Inflammatory macrophage treated with lipopolysaccharide for 4 hours (primary cell): ENCODE measurements around the gene SERINC5.

Experiments used
- DNase-seq: peaks from one replicate; pipeline ENCODE4 v3.0.0-alpha.2; 2020

The SERINC5 gene

DNA sequence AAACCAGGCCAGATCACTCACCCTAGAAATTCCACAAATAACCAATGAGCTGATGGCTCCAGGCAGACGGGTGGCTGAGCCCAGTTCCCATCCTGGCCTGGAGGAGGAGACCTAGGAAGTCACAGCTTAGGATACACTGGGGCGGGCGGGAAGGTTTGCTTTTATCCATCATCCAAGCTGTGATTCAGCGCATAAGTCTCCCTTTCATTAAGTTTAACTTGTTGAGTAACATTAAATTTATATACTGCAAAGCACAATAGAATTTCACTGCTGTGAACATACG lies 165.0 kb downstream of the SERINC5 start:
- DNase-seq: no peak

DNA sequence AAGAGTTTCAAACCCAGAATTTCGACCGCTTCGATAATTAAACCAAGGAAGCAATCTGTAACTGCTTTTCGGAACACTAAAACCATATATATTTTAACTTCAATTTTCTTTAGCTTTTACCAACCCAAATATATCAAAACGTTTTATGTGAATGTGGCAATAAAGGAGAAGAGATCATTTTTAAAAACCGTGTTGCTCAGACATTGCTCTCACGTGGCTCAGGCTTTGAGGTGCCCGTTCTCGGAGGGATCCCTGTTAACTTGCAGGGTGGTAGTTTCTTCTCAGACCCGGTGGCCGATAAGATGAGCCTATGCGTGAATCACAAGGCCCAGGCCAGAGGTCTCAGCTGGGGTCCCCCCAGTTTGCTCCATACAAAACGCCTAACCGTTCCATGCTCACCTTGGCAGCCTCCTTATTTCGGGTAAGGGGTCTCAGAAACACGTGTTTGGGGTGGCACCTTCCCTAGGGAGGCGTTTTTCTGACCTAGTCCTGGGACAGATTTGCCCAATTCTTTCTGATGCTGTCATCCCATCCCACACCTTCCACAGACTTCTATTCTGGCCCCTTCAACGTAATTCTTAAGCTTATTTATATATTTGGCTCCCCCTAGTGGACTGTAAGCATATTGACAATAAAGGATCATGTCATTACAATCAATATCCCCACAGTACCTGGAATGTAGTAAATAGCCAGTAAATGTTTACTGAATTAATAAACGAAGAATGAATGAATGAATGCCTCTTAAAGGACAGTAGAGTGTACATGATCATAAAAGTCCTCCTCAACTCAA lies 172.6 kb downstream of the SERINC5 start:
- peak; percentile 82 for DNase-seq

DNA sequence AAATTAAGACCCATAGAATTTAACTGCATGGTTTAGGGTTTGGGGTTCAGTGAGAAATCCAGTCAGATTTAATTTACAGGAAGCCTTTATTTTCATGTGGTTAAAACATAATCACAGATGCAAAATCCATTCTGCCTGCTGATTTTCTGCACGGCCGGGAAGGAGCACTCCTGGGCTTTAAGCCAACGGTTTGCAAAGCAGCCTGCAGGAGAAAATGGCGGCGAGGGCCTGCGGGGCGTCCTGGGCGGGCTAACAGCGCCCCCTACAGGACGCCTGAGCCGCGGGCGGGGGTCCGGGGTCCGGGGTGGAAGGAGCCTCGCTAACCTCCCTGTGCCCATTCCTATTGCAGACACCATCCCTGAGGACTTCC lies 173.1 kb downstream of the SERINC5 start:
- peak; percentile 51 for DNase-seq

DNA sequence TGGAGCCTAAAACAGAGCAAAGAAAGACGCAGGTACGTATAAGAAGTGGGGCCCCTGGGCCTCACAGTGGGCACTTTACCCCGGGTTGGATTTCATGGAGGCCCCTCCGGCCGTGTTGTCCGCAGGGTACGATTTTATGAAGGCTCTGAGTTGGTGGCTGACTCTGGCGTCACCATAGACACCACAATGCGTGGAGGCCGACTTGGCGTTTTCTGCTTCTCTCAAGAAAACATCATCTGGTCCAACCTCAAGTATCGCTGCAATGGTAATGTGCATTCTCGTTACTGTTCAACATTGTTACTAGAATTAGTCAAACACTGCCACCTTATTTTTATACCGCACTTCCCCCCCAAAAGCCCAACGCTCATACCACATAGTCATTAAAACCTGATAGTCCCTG lies 173.6 kb downstream of the SERINC5 start:
- no peak for DNase-seq

DNA sequence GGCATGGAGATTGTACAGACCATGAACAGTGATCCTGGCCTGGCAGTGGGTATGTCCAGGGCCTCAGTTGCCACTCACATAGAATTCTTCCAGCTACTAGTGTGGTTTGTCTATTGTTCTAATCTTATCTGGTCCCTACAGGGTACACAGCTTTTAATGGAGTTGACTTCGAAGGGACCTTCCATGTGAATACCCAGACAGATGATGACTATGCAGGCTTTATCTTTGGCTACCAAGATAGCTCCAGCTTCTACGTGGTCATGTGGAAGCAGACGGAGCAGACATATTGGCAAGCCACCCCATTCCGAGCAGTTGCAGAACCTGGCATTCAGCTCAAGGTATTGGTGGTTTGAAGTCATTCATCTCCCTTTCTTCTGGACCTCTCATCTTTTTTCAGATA lies 176.9 kb downstream of the SERINC5 start:
- no peak for DNase-seq

DNA sequence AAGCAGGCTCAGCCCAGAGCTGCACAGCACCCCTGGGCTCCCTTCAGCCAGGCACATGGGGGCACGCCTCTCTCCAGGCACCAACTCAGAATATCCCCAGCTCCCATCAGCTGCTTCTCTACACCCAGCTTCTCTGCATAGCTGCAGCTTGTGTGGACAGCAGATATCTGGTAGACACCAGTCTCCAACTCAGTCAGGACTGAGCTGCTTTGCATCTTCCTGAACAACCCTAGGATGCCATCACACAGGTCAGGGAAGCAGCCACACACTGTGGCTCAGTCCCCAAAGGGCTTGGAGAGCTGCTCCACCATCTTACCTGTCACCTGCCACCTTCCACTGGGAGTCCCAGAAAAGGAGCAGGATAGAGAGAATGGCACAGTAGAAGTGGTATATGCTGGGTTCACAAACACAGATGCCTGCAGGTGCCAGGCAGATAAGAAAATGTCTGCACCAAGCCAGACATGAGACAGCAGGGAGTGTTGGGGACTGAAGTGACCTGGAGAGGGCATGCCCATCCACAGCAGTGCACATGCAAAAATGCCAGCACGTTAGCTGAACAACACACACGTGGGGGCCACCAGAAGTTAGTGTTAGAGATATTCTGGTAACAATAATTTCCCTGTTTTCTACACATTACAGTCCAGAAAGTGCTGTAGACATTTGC lies 178.7 kb downstream of the SERINC5 start:
- no peak for DNase-seq

DNA sequence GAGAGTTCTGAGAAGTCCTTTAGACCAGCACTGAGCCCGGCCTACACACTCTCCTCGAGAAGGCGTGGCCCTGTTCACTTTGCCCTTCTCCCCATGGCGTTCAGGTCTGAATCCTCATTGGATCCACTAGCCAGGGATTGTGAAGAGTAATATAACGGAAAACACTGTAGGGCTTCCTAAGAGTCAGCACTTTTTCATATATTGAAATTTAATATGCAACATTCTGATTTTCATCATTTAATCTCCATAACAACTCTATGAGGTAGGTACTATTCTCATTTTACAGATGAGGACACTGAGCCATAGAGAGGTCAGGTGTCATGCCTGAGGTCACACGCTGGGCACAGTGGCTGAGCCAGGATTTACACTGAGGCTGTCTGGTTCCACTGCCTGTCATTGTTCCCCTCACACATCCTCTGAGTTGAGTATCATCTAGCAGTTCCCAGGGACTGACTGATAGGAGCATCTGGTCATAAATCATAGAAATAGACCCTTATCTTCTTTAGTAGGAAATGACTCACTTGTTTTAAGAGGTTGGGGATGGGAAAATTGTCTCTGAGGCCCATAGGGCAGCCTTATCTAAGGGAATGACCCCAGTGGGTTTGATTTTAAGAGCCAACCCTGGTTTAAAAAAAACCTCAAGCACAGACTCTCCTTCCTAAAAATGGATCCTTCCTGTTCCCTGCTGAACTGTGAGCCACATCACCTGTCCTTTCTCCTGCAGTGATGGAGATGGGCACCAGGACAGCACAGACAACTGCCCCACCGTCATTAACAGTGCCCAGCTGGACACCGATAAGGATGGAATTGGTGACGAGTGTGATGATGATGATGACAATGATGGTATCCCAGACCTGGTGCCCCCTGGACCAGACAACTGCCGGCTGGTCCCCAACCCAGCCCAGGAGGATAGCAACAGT lies 179.5 kb downstream of the SERINC5 start:
- no peak for DNase-seq

DNA sequence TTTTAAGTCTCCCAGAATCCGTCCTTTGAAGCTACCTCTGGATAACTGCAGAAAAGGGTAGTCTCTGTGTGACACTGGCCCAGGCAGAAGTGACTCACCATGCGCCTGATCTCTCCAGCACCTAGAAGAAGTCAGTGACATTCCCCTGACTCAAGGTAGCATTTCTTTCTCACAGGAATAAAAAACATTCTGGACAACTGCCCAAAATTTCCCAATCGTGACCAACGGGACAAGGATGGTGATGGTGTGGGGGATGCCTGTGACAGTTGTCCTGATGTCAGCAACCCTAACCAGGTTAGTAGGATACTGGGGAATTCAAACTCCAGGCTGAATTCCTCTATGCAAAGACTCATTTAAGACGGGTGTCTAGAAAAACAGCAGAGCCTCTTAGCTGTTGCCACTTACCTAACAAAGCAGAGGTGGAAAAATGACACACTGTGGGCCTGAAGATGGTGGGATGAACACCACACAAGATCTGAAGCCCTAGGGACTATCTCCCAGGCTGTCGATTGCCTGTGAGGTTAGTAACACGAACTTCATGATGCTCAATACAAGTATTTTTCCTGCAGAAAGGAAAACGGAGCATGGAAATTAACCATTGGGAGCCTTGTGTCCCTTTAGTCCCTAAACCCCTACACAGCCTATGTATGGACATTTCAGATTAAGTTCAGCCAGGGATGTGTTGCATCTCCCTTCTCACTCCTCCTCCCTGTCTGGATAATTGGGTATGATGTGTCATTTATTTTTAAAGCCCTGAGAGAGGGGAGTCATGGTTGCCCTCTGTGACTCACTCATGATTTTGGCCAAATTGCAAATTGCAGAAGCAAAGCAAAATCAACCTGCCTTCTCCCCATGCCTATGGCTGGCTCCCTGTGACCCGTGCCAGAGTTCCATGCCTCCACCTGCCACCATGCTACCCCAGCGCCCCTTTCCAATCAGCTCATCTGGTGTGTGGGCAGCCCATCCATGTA lies 183.5 kb downstream of the SERINC5 start:
- DNase-seq: no peak

DNA sequence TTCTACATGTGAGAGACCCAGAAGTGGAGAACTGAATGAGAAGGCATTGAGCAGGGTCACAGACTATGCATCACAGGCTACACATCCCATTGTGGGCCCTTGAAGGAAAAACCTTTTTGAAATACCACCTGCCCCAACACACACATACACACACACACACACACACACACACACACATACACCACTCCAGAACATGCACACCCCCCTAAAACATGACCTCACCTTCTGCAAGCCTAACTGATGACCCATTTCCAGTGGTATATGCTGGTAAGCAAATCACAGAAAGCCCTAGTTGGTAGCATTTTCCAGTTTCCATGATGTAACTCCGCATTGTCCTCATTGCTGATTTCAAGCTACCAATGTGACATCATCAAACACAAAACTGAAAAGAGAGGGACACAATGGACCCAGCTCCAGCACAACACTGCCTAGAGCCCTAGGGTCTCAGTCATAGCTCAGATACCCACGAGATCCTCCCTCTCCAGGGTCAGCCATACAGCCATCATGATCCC lies 184.3 kb downstream of the SERINC5 start:
- no peak for DNase-seq

DNA sequence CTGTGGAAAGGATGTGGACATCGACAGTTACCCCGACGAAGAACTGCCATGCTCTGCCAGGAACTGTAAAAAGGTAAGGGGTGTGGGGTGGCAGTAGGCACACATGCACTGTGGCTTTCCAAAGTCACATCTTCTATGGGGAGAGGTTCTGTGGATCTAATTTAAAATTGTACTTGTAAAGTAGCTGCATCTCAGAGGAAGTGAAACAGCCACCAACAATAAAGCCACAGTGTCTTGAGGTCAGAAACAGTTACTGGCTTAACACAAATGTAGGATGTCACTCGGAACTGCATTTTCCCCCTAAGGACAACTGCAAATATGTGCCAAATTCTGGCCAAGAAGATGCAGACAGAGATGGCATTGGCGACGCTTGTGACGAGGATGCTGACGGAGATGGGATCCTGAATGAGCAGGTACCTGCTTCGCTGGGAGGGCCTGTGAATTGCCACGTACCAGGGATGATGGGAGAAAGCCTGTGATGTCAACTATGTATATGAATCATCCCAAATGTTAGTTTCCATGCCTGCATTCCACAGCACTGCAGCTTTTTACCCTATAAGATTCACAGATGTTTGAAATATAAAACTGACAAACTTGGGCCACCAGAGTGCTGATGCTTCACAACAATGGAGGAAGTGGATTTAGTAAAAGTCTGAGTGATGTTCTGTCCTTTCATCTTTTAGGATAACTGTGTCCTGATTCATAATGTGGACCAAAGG lies 185.4 kb downstream of the SERINC5 start:
- peak; percentile 10 for DNase-seq

DNA sequence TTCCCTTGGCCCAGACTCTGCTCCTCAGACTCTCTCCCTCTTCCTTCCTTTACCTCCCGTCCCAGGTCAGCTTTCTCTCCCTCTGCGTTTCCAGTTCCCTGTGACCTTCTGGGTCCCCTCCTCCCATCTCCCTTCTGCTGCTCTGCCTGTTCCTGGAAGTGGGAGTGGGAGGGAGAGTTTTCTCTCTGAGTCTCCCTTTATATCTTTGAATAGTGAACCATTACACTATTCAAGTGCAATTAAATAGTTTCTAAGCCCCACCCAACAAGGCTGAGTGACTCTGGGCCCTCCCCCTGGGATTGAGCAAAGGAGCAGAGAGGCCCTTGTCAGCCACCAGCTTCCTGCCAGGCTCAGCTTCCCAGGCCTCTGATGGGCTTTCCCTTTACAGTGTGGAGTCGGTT lies 185.9 kb downstream of the SERINC5 start:
- peak; percentile 25 for DNase-seq

DNA sequence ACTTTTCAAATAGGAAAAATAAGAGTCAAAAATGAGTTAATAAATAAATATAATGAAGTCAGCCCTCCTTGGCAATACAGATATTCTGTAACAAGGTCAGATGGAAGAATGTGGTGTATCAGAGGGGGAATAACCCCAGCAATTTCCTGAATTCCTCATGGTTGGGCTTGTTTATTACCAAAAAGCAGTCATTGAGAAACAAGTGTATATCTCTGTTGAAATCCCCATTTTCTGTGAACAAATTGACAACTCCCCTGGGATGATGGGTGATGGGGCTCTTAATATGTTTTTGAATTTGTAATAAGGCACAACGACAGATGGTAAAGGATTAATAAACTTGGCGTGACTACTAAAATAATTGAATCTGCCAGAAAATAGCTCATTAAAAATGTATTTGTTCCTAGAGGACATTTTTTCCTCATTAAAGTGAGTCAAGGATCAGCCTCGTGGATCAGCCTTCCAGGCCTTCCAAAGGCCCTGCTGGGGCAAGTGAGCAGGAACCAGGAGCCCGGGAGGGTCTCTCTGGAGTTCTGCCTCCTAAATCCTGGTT lies 186.5 kb downstream of the SERINC5 start:
- peak; percentile 31 for DNase-seq

DNA sequence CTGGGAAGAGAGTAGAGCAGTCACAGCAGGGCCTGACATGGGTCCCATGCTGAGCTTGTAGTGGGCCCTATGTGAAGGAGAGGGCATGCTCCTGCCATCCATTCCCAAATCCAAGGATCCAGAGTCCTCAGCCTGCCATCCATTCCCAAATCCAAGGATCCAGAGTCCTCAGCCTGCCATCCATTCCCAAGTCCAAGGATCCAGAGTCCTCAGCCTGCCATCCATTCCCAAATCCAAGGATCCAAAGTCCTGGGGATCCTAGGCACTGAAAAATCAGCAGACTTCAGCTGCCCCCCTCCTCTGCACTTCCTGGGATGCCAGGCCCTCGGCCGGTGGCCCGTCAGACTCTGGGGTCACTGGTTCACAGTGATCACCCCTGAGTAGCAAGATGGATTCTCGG lies 187.1 kb downstream of the SERINC5 start:
- DNase-seq: no peak

DNA sequence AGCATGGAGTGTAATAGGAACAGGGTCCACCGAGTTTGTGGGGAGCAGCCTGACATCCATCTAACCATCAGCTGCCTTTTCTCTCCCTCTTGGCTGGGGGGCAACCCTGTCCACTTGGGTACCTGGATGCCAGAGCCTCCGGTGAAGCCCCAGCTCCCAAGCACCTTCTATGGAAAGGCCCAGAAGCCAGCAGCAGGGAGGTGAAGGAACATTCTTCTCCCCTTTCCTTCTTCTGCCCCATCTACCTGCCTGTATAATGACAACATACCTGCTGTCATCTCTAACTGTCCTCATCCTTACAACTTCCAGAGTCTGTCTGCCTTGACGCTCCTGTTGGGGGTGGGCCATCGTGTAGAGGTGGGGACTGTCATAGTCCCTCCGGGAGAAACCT lies 187.6 kb downstream of the SERINC5 start:
- DNase-seq: no peak

DNA sequence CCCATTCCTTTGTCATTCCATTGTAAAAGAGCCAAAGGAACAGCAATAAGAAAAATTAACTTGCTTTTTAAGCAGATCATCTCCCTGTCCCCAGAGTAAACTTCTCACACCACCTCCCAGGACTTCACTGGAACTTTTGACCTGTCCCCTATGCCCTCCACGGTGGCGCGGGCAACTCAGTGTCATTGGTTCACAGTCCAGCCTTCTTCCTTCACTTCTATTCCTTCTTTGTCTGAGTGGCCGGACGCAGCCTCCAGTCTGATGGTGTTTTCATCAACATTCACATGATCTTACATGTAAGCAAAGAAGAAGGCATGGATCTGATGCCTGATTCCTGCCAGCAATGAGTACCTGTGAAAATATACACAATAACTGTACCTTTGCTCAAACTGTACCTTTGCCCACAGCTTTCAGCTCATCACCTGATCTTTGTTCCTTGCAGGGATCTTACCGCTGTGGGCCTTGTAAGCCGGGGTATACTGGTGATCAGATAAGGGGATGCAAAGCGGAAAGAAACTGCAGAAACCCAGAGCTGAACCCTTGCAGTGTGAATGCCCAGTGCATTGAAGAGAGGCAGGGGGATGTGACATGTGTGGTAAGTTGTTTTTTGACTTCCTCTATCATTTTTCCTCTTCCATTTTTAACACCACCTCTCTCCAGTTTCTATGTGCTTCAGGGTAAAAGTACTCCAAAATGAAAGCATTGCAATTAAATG lies 188.2 kb downstream of the SERINC5 start:
- DNase-seq: no peak

DNA sequence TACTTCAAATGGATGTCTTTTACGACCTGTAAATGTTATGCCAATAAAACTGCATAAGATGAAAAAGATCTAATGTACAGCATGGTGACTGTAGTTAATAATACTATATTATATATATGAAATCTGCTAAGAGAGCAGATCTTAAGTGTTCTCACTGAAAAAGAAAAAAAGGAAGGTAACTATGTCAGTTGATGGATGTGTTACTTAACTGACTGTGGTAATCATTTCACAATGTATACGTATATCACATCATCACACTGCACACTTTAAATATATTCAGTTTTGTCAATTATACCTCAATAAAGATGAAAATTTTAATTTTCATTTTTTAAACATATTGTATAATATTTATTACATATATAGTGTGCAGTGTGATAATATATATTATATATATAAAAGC lies 188.8 kb downstream of the SERINC5 start:
- DNase-seq: peak; percentile 55

DNA sequence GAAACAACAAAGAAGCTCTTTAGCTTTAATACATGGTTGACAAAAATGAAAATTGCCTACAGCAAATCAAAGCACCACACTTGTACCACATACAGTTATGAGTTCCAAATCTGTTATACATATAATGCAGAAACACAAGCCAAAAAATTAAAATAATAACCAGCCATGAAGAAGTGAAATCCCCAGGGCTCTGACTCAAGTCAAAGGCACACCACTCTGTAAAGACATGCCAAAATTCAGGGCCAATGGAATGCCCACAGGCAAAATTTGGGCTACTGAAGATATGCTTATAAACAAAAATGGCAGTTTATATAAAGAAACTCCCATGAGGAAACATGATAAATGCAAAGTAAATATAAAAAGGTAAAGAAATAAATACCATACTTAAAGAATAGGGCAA lies 191.7 kb downstream of the SERINC5 start:
- DNase-seq: no peak
